IMR-90 (cell line): ENCODE results near the gene TSC22D4. TPM values are rescaled to one million over a fixed set of nuclear protein-coding genes. Genes with fewer than 3 reads are reported as not detected.

Experiments
- ATAC-seq: fragments of 200-7000 bp; cut with Tn5 transposase; 2 replicates; pipeline ENCODE4 v1.9.1; 2020; ENCODE audit warnings: low read depth, mild to moderate bottlenecking, moderate library complexity
- BruUV-seq: library from RNA; stranded (reverse); fragments of 400-500 nt; replicated peaks from 2 replicates; lab custom pipeline; 2021; lab: Mats Ljungman, UMichigan
- CTCF ChIA-PET: fragments of 300-600 bp; formaldehyde crosslinking; extraction: SDS; loops from one replicate; lab custom pipeline; 2021; ENCODE audit warnings: antibody characterized with exemption; lab: Yijun Ruan, JAX
- POLR2A ChIA-PET: fragments of 300-600 bp; sonication (Branson Sonifier 250); formaldehyde crosslinking; loops from one replicate; lab custom pipeline; 2022; ENCODE audit warnings: antibody characterized with exemption; ENCODE audit not compliant: unreplicated experiment; lab: Charles Lee
- DNase-seq: peaks from one replicate; pipeline ENCODE4 v3.0.0; 2013
- H2AFZ ChIP-seq: replicated peaks from 2 replicates; pipeline ENCODE3; 2013; ENCODE audit warnings: low read length, mild to moderate bottlenecking; ENCODE audit not compliant: poor library complexity
- H2AK5ac ChIP-seq: 2 replicates; pipeline ENCODE4 v1.6.1; 2013; ENCODE audit warnings: low read depth, low read length, inconsistent platforms
- H2AK9ac ChIP-seq: replicated peaks from 2 replicates; pipeline ENCODE3; 2013; ENCODE audit warnings: mild to moderate bottlenecking, low read depth, low read length, moderate library complexity; ENCODE audit not compliant: poor library complexity
- H2BK120ac ChIP-seq: 2 replicates; pipeline ENCODE4 v1.6.1; 2013; ENCODE audit warnings: low read depth, low read length, inconsistent platforms
- H2BK15ac ChIP-seq: 3 replicates; pipeline ENCODE4 v1.6.1; 2013; ENCODE audit warnings: low read depth, low read length, inconsistent platforms
- H2BK20ac ChIP-seq: 2 replicates; pipeline ENCODE4 v1.6.1; 2013; ENCODE audit warnings: low read depth, mild to moderate bottlenecking, inconsistent platforms, low read length, moderate library complexity
- H2BK5ac ChIP-seq: 2 replicates; pipeline ENCODE4 v1.6.1; 2013; ENCODE audit warnings: mild to moderate bottlenecking, low read depth, low read length, inconsistent platforms; ENCODE audit not compliant: poor library complexity, severe bottlenecking
- H3K14ac ChIP-seq: replicated peaks from 2 replicates; pipeline ENCODE4 v1.6.1; 2013; ENCODE audit warnings: low read depth, low read length, inconsistent platforms
- H3K18ac ChIP-seq: 2 replicates; pipeline ENCODE4 v1.6.1; 2013; ENCODE audit warnings: low read depth, low read length, control low read depth
- H3K23ac ChIP-seq: 2 replicates; pipeline ENCODE4 v1.6.1; 2013; ENCODE audit warnings: low read depth, low read length, inconsistent platforms
- H3K27ac ChIP-seq: 2 replicates; pipeline ENCODE4 v1.5.1; 2013; ENCODE audit warnings: mild to moderate bottlenecking, control low read depth, low read length; ENCODE audit not compliant: insufficient read depth
- H3K27me3 ChIP-seq: 2 replicates; pipeline ENCODE4 v1.6.1; 2013; ENCODE audit warnings: low read length; ENCODE audit not compliant: control insufficient read depth, insufficient read depth
- H3K36me3 ChIP-seq: 2 replicates; pipeline ENCODE4 v1.6.1; 2013; ENCODE audit warnings: low read length, mixed read lengths; ENCODE audit not compliant: control insufficient read depth, insufficient read depth
- H3K4ac ChIP-seq: 2 replicates; pipeline ENCODE4 v1.6.1; 2013; ENCODE audit warnings: low read depth, low read length, inconsistent platforms
- H3K4me1 ChIP-seq: 2 replicates; pipeline ENCODE4 v1.6.1; 2013; ENCODE audit warnings: low read length, mixed read lengths; ENCODE audit not compliant: control insufficient read depth, insufficient read depth
- H3K4me2 ChIP-seq: 2 replicates; pipeline ENCODE4 v1.6.1; 2013; ENCODE audit warnings: low read depth, mild to moderate bottlenecking, control low read depth, low read length, moderate library complexity
- H3K4me3 ChIP-seq: 2 replicates; pipeline ENCODE4 v1.5.1; 2013; ENCODE audit warnings: low read depth, mild to moderate bottlenecking, control low read depth, low read length, moderate library complexity; ENCODE audit not compliant: insufficient read depth
- H3K56ac ChIP-seq: 2 replicates; pipeline ENCODE4 v1.6.1; 2013; ENCODE audit warnings: low read length, inconsistent platforms; ENCODE audit not compliant: insufficient read depth; ENCODE audit errors: extremely low read depth
- H3K79me1 ChIP-seq, 2 experiments: 2 replicates each; pipeline ENCODE4 v1.6.1; 2013; ENCODE audit warnings: low read length in 2 of 2, inconsistent platforms in 1 of 2, low read depth in 1 of 2
- H3K9ac ChIP-seq: 2 replicates; pipeline ENCODE4 v1.6.1; 2013; ENCODE audit warnings: low read depth, low read length, control low read depth
- H3K9me1 ChIP-seq: 2 replicates; pipeline ENCODE4 v1.6.1; 2013; ENCODE audit warnings: low read length, inconsistent platforms; ENCODE audit not compliant: insufficient read depth
- H3K9me3 ChIP-seq: 2 replicates; pipeline ENCODE4 v1.6.1; 2013; ENCODE audit warnings: low read length; ENCODE audit not compliant: control insufficient read depth, insufficient read depth
- H4K20me1 ChIP-seq: 2 replicates; pipeline ENCODE4 v1.6.1; 2013; ENCODE audit warnings: low read length, inconsistent platforms; ENCODE audit not compliant: insufficient read depth
- H4K5ac ChIP-seq: 2 replicates; pipeline ENCODE4 v1.6.1; 2013; ENCODE audit warnings: mild to moderate bottlenecking, low read depth, low read length, control low read depth
- H4K8ac ChIP-seq, 2 experiments: 2 replicates each; pipeline ENCODE4 v1.6.1; 2013; ENCODE audit warnings: low read depth in 2 of 2, low read length in 2 of 2, control low read depth in 1 of 2, inconsistent platforms in 1 of 2
- H4K91ac ChIP-seq: 2 replicates; pipeline ENCODE4 v1.6.1; 2013; ENCODE audit warnings: low read depth, low read length, inconsistent platforms; ENCODE audit not compliant: insufficient read depth
- BHLHE40 ChIP-seq: fragments of 150-350 bp; IDR thresholded peaks from 2 replicates; pipeline ENCODE4 v1.6.1; 2016; ENCODE audit warnings: mild to moderate bottlenecking, low read depth, low read length
- CEBPB ChIP-seq: IDR thresholded peaks from 2 replicates; pipeline ENCODE4 v1.6.1; 2012; ENCODE audit warnings: low read depth, low read length, improper control_type of control experiment
- MAFK ChIP-seq: IDR thresholded peaks from 2 replicates; pipeline ENCODE4 v1.6.1; 2012; ENCODE audit warnings: low read depth, low read length, improper control_type of control experiment
- POLR2A ChIP-seq: IDR thresholded peaks from 2 replicates; pipeline ENCODE4 v1.6.1; 2012; ENCODE audit warnings: mild to moderate bottlenecking, low read depth, low read length
- RAD21 ChIP-seq: IDR thresholded peaks from 2 replicates; pipeline ENCODE4 v1.6.1; 2012; ENCODE audit warnings: low read length, improper control_type of control experiment
- RFX5 ChIP-seq: IDR thresholded peaks from 2 replicates; pipeline ENCODE4 v1.8.0; 2012; ENCODE audit warnings: low read depth, mild to moderate bottlenecking, low read length, moderate library complexity
- SMC3 ChIP-seq: fragments of 150-350 bp; IDR thresholded peaks from 2 replicates; pipeline ENCODE4 v1.6.1; 2016; ENCODE audit warnings: low read depth, mild to moderate bottlenecking, antibody characterized with exemption, low read length, moderate library complexity
- WGBS, 2 experiments: methylation state at CpG; one replicate each; pipeline versions ENCODE4 v1.1.5 to v1.1.7; 2013; ENCODE audit warnings: missing lambda C conversion rate in 2 of 2; ENCODE audit not compliant: insufficient read length in 1 of 2; ENCODE audit errors: extremely low coverage in 2 of 2; 5-methylcytosine and 5-hydroxymethylcytosine counted together
- dilution Hi-C: fragments of 300-500 bp; cut with HindIII; formaldehyde crosslinking; loops from one replicate; pipeline ENCODE4 v1.14.3; 2018; ENCODE audit warnings: low sequenced_read_pairs; ENCODE audit not compliant: unreplicated experiment
- in situ Hi-C: fragments of 300-500 bp; cut with MboI; formaldehyde crosslinking; loops from 3 replicates; pipeline ENCODE4 v1.14.3; 2019; ENCODE audit warnings: low sequenced_read_pairs, inconsistent platforms, mixed read lengths
- intact Hi-C: fragments of 100-400 bp; cut with micrococcal nuclease; formaldehyde crosslinking; loops from 2 replicates; pipeline ENCODE4 v1.10.0; 2022
- polyA plus RNA-seq, 3 experiments: library from polyadenylated mRNA; depleted of rRNA; stranded (reverse); fragments of >200 nt; gene quantifications; 2 replicates each; pipeline ENCODE4 v1.2.3, GENCODE V29; 2012; ENCODE audit warnings: low replicate concordance in 1 of 3
- total RNA-seq: library from RNA; depleted of rRNA; stranded (reverse); fragments of >200 nt; gene quantifications from 2 replicates; pipeline ENCODE4 v1.2.3, GENCODE V29; 2012
- TF ChIP-seq, protein P1 (sequence below): fragments of 150-350 bp; IDR thresholded peaks from 2 replicates; pipeline ENCODE4 v1.6.1; 2016; ENCODE audit warnings: low read depth, mild to moderate bottlenecking, low read length, moderate library complexity, borderline replicate concordance

The TSC22D4 gene
- total and polyA plus RNA-seq, 2 of the 4 experiments (the other 2 are of a cell fraction): 9.3 to 29.9 TPM

DNA sequence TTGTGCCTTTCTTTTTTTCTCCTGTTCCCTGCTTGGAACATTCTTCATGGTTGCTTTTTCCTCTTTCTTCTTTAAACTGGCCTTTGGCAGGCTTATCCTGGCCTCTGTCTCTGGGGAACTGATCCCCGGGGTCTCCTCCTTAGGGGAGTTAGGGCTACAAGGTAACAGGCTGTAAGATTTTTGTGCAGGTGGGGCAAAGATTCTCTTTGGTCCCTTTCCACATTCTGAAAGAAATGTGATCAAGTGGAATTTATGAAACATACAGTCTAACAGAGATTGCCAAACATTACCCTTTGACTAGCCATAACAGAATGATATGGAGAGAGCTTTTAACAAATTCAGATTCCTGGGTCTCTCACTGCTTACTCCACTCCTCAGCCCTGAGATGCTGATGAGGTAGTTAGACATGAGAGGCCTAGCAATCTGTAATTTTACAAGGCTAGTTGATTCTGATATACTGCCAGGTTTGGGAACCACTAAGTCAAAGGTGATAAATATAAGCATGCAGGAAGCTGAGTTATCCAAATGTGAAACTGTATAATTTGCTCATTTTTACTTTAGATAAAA, 59.3 kb downstream of the TSC22D4 start:
- Histone ChIP-seq H2BK5ac (no peak overlapping the region), H3K4me1 (no peaks in the 10 kb centered on the region; the same call in 1 of the 2 replicates), H3K79me1 (no peaks in the 10 kb centered on the region), H4K8ac (no peak overlapping the region), H2BK15ac (no peak overlapping the region), H3K4me2 (no peak overlapping the region), H3K9ac (no peak overlapping the region), H3K9me3 (no peaks in the 10 kb centered on the region), H3K36me3 (no peaks in the 10 kb centered on the region), H3K4ac (no peak overlapping the region), H3K27ac (no peak overlapping the region), H3K56ac (no peak overlapping the region), H4K91ac (no peak overlapping the region), H3K14ac (no peak overlapping the region), H2BK120ac (no peak overlapping the region), H2AK9ac (no peak overlapping the region), H4K5ac (no peak overlapping the region), H4K20me1 (no peaks in the 10 kb centered on the region), H3K9me1 (no peaks in the 10 kb centered on the region), H3K27me3 (no peaks in the 10 kb centered on the region), H2BK20ac (no peak overlapping the region), H2AK5ac (no peak overlapping the region), H3K4me3 (no peak overlapping the region), H3K23ac (no peak overlapping the region), H2AFZ (no peak overlapping the region), H3K18ac (no peak overlapping the region)
- intact Hi-C loops (no loop called here), dilution Hi-C loops (no loop called here), in situ Hi-C loops (no loop called here)
- ATAC-seq (no peak), DNase-seq (no peak)
- no TSS peak for BruUV-seq
- WGBS, 2 experiments: no CpG with 5 or more reads among the region's 1 CpG
- TF ChIP-seq POLR2A (no peak), MAFK (no peak), BHLHE40 (no peak), RAD21 (no peak), SMC3 (no peak), RFX5 (no peak), CEBPB (no peak)
- TF ChIP-seq, protein P1, sequence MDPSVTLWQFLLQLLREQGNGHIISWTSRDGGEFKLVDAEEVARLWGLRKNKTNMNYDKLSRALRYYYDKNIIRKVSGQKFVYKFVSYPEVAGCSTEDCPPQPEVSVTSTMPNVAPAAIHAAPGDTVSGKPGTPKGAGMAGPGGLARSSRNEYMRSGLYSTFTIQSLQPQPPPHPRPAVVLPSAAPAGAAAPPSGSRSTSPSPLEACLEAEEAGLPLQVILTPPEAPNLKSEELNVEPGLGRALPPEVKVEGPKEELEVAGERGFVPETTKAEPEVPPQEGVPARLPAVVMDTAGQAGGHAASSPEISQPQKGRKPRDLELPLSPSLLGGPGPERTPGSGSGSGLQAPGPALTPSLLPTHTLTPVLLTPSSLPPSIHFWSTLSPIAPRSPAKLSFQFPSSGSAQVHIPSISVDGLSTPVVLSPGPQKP: no peak
- ChIA-PET POLR2A (no interaction called here), CTCF (no interaction called here)
